Gastroesophageal sphincter (tissue), 4 donors: ENCODE data around the gene PRKG1. TPM values are rescaled to one million over a fixed set of nuclear protein-coding genes. Genes with fewer than 3 reads are reported as not detected.
"Not testable (repeated sequence)": the region's sequence is repeated elsewhere in the genome, so short reads cannot be mapped to it uniquely, and the experiment has no call there.

Source experiments
- ATAC-seq: fragments of 150-250 bp; one replicate; pipeline ENCODE4 v1.9.1; 2016; ENCODE audit warnings: mild to moderate bottlenecking, moderate library complexity
- H3K27ac ChIP-seq, 4 donors: fragments of 200-600 bp; sonication (generic) in 3 of 4; 1 replicate in 3 of 4; 2 replicates in 1 of 4; pipeline ENCODE4 v1.5.1; 2016 to 2019
- H3K27me3 ChIP-seq: fragments of 200-600 bp; sonication (generic); one replicate; pipeline ENCODE4 v1.5.1; 2019
- H3K36me3 ChIP-seq, 2 donors: fragments of 200-600 bp; sonication (generic); one replicate each; pipeline ENCODE4 v1.5.1; 2019; ENCODE audit warnings: control low read depth in 1 of 2
- H3K4me1 ChIP-seq, 3 donors: fragments of 200-600 bp; sonication (generic); 1 replicate in 2 of 3; 2 replicates in 1 of 3; pipeline ENCODE4 v1.5.1; 2016 to 2019; ENCODE audit warnings: control low read depth in 2 of 3
- H3K4me3 ChIP-seq, 2 donors: fragments of 200-600 bp; sonication (generic); one replicate each; pipeline ENCODE4 v1.5.1; 2019; ENCODE audit warnings: mild to moderate bottlenecking in 1 of 2, moderate library complexity in 1 of 2
- H3K9me3 ChIP-seq, 3 donors: fragments of 200-600 bp; sonication (generic); one replicate each; pipeline ENCODE4 v1.5.1; 2017 to 2019; ENCODE audit warnings: control low read depth in 2 of 3
- EP300 ChIP-seq: sonication (generic); formaldehyde crosslinking; IDR thresholded peaks from one replicate; pipeline ENCODE4 v1.6.1; 2017; ENCODE audit warnings: antibody characterized with exemption, mild to moderate bottlenecking
- POLR2A ChIP-seq, 2 donors: fragments of 450-650 bp; IDR thresholded peaks; one replicate each; pipeline ENCODE4 v1.6.1; 2017; ENCODE audit warnings: antibody characterized with exemption in 2 of 2, mild to moderate bottlenecking in 2 of 2, moderate library complexity in 1 of 2
- POLR2AphosphoS5 ChIP-seq: sonication (generic); formaldehyde crosslinking; IDR thresholded peaks from one replicate; pipeline ENCODE4 v1.6.1; 2017; ENCODE audit warnings: antibody characterized with exemption
- WGBS, 2 donors: methylation state at CpG; one replicate each; pipeline ENCODE4 v1.1.5; 2018; ENCODE audit warnings: low coverage in 1 of 2; 5-methylcytosine and 5-hydroxymethylcytosine counted together
- total RNA-seq, 4 donors: library from RNA; depleted of rRNA; stranded (reverse); fragments of >200 nt; gene quantifications; one replicate each; pipeline ENCODE4 v1.1.0, GENCODE V29; 2016
- TF ChIP-seq, protein P1 (sequence below), 4 experiments: fragments of 200-600 bp in 2 of 4; fragments of 450-650 bp in 2 of 4; sonication (generic) in 1 of 4; IDR thresholded peaks; one replicate each; pipeline ENCODE4 v1.5.1; 2017 to 2019; ENCODE audit warnings: antibody characterized with exemption in 4 of 4, mild to moderate bottlenecking in 2 of 4, moderate library complexity in 2 of 4

PRKG1 gene
- total RNA-seq, 4 donors from 2014 or later, result 27.5 to 73.2 (median 39.2) TPM

DNA sequence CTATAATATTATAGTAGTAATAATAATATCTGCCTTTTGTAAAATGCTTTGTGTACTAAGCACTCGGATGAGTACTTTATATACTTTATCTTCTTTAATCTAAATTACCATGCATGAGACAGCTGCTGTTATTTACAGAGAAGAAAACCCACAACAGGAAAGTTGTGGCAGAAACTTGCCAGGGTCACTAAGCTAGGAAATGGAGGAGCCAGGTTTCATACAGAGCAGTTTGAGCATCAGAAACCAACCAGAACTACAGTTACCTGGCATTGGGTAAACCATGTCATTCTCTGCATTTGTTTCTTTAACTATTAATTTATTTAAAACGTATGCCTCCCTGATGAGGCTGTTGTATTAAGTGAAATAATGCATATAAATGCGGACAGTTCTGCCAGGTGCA lies 495.2 kb downstream of the PRKG1 start:
- no peaks in the 10 kb centered on the region for H3K27me3 ChIP-seq
- H3K27ac ChIP-seq, result no peak overlapping the region
- H3K9me3 ChIP-seq, result no peaks in the 10 kb centered on the region
- 63 to 82% methylated on average over 2 to 3 of the region's 3 CpGs for WGBS, 2 donors
- ATAC-seq, result no peak
- no peaks in the 10 kb centered on the region for H3K4me1 ChIP-seq
- no peak overlapping the region for H3K4me3 ChIP-seq
- H3K36me3 ChIP-seq, result no peaks in the 10 kb centered on the region
- TF ChIP-seq, protein P1, sequence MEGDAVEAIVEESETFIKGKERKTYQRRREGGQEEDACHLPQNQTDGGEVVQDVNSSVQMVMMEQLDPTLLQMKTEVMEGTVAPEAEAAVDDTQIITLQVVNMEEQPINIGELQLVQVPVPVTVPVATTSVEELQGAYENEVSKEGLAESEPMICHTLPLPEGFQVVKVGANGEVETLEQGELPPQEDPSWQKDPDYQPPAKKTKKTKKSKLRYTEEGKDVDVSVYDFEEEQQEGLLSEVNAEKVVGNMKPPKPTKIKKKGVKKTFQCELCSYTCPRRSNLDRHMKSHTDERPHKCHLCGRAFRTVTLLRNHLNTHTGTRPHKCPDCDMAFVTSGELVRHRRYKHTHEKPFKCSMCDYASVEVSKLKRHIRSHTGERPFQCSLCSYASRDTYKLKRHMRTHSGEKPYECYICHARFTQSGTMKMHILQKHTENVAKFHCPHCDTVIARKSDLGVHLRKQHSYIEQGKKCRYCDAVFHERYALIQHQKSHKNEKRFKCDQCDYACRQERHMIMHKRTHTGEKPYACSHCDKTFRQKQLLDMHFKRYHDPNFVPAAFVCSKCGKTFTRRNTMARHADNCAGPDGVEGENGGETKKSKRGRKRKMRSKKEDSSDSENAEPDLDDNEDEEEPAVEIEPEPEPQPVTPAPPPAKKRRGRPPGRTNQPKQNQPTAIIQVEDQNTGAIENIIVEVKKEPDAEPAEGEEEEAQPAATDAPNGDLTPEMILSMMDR (IDR thresholded peaks at IDR 0.05), result no peak
- TF ChIP-seq EP300 (no peak), POLR2A (IDR thresholded peaks at IDR 0.05) (no peak), POLR2AphosphoS5 (no peak)

DNA sequence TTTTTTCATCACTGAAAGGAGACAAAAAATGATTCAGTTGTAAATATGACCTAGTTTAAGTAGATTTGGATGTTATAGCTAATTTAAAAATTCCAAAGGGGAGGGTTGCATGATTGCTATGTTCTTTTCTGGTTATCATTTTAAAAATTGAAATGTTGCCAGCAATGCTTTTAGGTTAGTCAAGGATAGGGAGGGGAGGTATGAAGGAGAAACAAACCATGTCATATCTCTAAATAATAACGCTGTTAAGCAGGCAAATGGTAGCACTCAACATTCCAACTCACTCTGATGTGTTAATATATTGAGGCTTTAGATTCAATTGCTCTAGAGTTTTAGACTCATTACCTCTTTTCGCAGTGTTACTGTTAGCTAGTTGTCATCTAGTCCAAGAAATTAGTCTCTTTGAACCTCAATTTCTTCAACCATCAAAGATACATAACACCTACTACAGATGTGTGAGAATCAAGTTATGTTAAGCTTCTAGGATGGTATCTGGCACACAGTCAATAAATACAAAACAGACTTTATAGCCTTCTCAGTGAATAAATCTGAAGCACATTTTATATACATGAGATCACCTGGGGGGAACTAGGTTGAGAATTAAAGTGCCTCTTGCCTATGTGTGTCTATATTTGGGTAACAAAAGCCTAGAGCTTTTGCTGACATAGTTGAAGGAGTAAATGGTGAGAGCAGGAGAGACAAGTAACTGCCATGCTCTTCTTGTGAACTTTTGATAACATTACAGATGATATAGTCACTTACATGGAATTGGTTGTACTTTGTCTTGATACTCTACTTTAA lies 500.2 kb downstream of the PRKG1 start:
- WGBS, 2 donors, result 40 to 70% methylated on average over 2 of the region's 2 CpGs
- TF ChIP-seq, protein P1 (IDR thresholded peaks at IDR 0.05), result no peak
- TF ChIP-seq POLR2A (IDR thresholded peaks at IDR 0.05) (no peak), POLR2AphosphoS5 (no peak), EP300 (no peak)
- no peak for ATAC-seq
- no peak overlapping the region for H3K4me3 ChIP-seq
- no peaks in the 10 kb centered on the region for H3K4me1 ChIP-seq
- H3K36me3 ChIP-seq, result no peaks in the 10 kb centered on the region
- no peak overlapping the region for H3K27ac ChIP-seq
- no peaks in the 10 kb centered on the region for H3K9me3 ChIP-seq
- H3K27me3 ChIP-seq, result no peaks in the 10 kb centered on the region

DNA sequence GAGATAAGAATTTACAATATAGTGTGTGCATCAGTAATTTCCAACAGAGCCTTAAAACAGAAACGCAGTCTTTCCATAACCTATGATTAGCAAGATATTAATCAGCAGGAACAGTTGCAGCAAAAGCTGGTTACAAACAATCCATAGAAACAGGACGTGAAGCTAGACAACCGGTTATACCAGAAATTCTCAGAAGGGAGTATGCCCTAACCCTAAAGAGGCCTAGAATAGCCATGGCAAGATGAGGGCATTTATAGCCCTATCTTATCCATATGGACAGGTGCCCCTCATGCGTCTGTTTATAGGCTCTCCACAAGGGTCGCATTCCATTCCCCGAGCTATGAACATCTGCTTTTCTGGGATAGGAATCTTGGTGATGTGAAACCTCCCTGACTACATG lies 506.9 kb downstream of the PRKG1 start:
- H3K36me3 ChIP-seq, H3K27ac ChIP-seq, H3K9me3 ChIP-seq, H3K27me3 ChIP-seq, ATAC-seq, H3K4me1 ChIP-seq, H3K4me3 ChIP-seq: not testable (repeated sequence)
- WGBS, 2 donors, result 70 to 82% methylated on average over 4 to 6 of the region's 6 CpGs

DNA sequence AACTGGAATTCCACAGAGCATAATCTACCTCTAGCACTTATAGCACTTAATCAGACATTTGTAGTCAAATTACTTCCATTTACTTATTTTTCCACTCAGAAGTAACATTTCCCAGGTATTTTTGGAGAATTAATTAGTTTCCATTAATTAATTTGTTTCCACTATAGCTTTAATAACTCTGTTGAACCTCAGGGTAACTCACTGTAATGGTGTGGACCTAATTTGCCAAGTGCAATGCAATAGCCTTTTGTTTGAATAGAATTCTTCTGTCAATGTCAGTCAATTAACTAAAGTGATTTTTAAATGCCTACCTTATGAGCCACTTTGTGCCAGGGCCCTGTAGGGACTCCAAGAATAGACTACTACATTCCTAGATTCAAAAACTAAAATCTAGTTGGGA lies 509.7 kb downstream of the PRKG1 start:
- no peak for ATAC-seq
- Histone ChIP-seq H3K4me1 (no peaks in the 10 kb centered on the region), H3K27ac (no peak overlapping the region), H3K9me3 (peaks cover 0 to 4% (median 0%) of the 10 kb centered on the region in 3 donors), H3K27me3 (no peaks in the 10 kb centered on the region), H3K4me3 (no peak overlapping the region), H3K36me3 (no peaks in the 10 kb centered on the region)
- TF ChIP-seq POLR2A (IDR thresholded peaks at IDR 0.05), result no peak
- no peak for TF ChIP-seq POLR2AphosphoS5
- TF ChIP-seq, protein P1 (IDR thresholded peaks at IDR 0.05), result no peak
- no peak for TF ChIP-seq EP300

DNA sequence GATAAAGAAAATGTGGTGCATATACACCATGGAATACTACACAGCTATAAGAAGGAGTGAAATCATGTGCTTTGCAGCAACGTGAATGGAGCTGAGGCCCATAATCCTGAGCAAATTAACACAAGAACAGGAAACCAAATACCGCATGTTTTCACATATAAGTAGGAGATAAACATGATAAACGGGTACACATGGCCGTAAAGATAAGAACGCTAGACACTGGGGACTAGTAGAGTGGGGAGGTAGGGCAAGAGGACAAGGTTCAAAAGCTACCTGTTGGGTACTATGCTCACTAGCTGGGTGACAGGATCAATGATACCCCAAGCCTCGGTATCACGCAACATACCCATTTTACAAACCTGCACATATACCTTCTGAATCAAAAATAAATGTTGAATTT lies 511.5 kb downstream of the PRKG1 start:
- H3K9me3 ChIP-seq, result peaks cover 0 to 4% (median 0%) of the 10 kb centered on the region in 3 donors
- no peak overlapping the region for H3K4me3 ChIP-seq
- 83 to 87% methylated on average over 7 of the region's 7 CpGs for WGBS, 2 donors
- H3K27me3 ChIP-seq, result no peaks in the 10 kb centered on the region
- ATAC-seq, result no peak
- no peak overlapping the region for H3K27ac ChIP-seq
- TF ChIP-seq POLR2A (IDR thresholded peaks at IDR 0.05) (no peak), EP300 (no peak), POLR2AphosphoS5 (no peak)
- TF ChIP-seq, protein P1 (IDR thresholded peaks at IDR 0.05), result no peak
- H3K36me3 ChIP-seq, result no peaks in the 10 kb centered on the region
- no peaks in the 10 kb centered on the region for H3K4me1 ChIP-seq
